Activated CD4-positive, alpha-beta T cell treated with anti-CD3 and anti-CD28 coated beads, Interleukin-10, Interleukin-2, amounts not matched to agents 100 ng/mL and 50 ng/mL, durations not matched to agents 16 hours and 8 hours (primary cell): Measurements from ENCODE around the gene SUSD3.
A peak's percentile ranks its signal among the peaks of the same experiment; 100 is the strongest.
"Not testable (repeated sequence)": the region's sequence is repeated elsewhere in the genome, so short reads cannot be mapped to it uniquely, and the experiment has no call there.

Experiments
- DNase-seq: peaks from one replicate; pipeline ENCODE4 v3.0.0-alpha.2; 2020

SUSD3 gene

DNA sequence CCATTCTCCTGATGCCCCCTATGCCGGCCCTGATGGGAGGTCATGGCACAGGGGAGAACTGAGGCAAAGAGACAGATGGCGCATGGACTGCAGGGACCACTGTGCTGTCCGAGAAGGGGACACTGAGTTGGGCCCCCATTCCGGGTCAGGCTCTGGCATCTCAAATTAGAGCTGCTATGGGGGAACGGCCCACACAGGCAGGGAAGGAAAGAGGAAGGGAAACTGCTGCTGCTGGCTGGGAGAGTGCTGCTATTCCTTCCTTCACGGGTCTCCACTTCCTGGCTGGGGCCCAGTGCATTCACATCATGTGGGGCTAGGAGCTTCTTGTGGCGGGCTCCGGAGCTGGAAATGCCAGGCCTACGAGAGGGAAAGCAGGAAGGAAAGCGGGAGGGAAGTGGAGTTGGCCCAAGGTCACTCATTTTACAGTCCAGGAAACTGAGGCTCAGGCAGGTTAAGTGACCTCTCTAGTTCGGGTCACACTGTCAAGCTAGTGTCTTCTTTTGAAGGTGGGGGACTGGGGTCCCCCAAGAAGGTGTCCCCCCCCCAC, 36.2 kb downstream of the SUSD3 start:
- DNase-seq: no peak

- peak; percentile 100 for DNase-seq
Observed at GRCh38 chr9:93095205-93096130, 37.0 kb downstream of the SUSD3 start.

GRCh38 chr9:93096131-93096802, 37.8 kb downstream of the SUSD3 start, which contains the start of gene CARD19:
Gene CARD19, plus strand, starts transcription at chr9:93096217. Its CDS starts 129 bp downstream, at chr9:93096346.
- DNase-seq: peak; percentile 57

DNA sequence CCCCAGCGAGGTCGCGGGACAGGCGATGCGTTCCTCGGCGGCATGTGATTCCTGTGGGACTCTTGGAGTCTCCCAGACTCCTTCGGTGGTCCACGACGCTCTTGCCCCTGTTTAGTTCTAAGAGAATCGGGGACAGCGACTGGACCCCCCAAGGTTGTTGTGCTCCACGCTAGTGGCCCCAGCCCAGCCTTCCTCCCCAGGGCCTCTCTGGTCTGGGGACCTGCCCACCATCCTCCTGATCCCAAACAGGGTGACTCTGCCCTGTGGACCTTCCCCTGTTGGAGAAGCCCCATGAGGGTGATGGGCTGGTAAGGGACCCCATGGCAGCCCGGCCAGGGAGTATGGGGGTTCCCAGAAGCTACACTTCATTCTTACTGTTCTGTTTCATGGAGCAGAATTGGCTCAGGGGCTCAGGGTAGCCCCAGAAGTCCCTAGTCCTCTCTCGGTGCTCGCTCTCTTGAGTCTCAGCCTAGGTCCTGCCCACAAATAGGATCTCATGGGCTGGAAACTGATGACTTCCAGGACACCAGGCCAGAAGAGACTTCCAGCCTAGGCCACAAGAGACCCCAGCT, 38.4 kb downstream of the SUSD3 start:
- no peak for DNase-seq

GRCh38 chr9:93097511-93098201, 39.2 kb downstream of the SUSD3 start:
- no peak for DNase-seq

GRCh38 chr9:93098236-93098946, 39.9 kb downstream of the SUSD3 start:
- DNase-seq: peak; percentile 87

GRCh38 chr9:93099551-93100275, 41.2 kb downstream of the SUSD3 start:
- no peak for DNase-seq

- no peak for DNase-seq
Observed at GRCh38 chr9:93100276-93100636, 41.8 kb downstream of the SUSD3 start.

- not testable (repeated sequence) for DNase-seq
Observed at GRCh38 chr9:93101086-93101485, 42.6 kb downstream of the SUSD3 start.

- no peak for DNase-seq
Observed at GRCh38 chr9:93105620-93106019, 47.1 kb downstream of the SUSD3 start.

- no peak for DNase-seq
Observed at GRCh38 chr9:93107151-93107824, 48.8 kb downstream of the SUSD3 start.

- no peak for DNase-seq
Observed at GRCh38 chr9:93107825-93108161, 49.3 kb downstream of the SUSD3 start.

- peak; percentile 90 for DNase-seq
Observed at GRCh38 chr9:93108291-93109041, 50.0 kb downstream of the SUSD3 start.

GRCh38 chr9:93110311-93110855, 51.9 kb downstream of the SUSD3 start:
- DNase-seq: no peak

- no peak for DNase-seq
Observed at GRCh38 chr9:93111001-93111370, 52.5 kb downstream of the SUSD3 start.

DNA sequence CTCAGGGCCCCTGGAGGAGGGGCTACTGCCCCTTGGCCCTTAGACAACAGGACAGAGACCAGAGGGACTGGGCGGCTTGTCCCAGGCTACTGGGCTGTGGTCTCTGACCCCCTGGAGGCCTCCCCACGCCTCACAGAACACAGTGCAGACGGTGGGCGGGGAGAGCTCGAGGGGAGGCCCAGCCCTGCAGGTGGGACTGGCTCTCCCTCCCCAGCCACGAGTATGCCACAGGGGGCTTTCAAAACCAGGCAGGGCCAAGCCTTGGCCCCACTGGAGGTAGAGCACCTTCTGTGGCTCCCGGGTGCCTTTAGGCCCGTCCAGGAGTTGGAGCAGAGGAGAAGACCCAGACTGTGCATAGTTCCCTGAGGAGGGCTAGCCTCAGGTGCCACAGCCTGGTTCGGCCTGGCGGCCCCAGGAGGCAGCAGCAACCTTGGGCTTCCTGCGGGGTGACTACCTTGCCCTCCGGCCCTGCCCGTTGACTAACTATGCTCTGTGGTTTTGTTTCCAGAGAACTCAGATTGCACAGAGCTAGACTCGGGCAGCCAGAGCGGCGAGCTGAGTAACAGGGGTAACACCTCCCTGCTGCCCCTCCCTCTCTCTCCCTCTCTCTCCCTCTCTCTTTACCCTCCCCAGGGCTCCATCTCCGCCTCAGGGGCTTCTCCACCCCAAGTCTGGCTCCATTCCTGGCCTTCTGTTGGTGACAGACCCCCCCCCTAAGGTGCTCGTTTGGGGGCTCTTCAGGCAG, 53.0 kb downstream of the SUSD3 start:
- peak; percentile 77 for DNase-seq

DNA sequence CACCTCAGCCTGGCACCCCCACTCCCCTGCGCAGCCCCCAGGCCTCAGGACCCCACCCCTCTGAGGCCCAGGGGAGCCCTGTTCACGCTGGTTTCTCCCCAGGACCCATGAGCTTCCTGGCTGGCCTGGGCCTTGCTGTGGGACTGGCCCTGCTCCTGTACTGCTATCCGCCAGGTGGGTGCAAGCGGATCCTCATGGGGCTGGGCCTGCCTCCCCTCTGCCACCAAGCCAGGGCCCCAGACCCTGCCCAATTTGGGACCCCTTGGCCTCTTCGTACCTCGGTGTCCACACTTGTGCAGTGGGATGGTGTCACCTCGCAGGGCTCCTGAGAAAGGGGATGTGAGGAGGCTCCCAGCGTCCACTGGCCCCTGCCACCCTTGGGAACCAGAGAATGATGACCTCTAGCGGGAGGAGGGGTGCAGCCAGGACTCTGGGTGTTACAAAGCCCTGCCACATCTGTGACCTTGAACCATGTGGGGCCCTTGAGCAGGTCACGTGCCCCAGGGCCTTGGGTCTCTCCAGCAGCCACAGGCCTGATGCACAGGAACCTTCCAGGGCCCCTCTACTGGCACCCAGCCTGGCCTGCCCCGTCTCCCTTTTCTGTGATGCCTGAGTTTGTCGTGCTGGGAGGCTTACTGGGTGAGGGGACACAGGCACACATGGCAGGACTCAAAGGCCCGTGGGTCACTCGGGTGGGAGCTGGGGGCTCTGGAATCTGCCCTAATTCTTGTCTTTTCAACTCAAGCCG, 53.8 kb downstream of the SUSD3 start:
- DNase-seq: no peak

DNA sequence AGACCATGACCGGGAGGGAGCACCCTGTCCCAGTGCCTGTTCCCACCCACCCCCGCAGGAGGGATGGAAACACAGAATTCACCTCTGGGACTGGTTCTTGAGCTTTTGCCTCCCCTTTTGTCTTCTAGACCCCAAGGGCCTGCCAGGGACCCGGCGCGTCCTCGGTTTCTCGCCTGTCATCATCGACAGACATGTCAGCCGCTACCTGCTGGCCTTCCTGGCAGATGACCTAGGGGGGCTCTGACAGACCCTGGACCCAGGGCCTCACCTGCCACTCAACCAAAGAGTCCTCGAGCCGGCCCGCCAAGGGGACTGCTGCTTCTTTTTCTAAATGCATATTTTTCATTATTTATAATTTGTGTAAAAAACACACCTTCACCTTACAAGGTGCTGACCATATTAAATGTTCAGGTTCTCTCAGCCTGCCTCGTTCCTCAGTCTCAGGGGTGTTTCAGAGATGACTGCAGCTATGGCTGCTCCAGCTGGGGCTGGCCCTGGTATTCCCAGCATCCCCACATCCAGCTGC, 54.4 kb downstream of the SUSD3 start:
- DNase-seq: no peak
